HG03139 (cell line): ENCODE measurements around the gene TGM3.

ENCODE experiments used
- ATAC-seq: cut with Tn5 transposase; IDR thresholded peaks from one replicate; pipeline ENCODE4 v1.9.1; 2021; ENCODE audit not compliant: unreplicated experiment

Gene TGM3

GRCh38 chr20:2283706-2284423 is 11.9 kb upstream of the TGM3 start:
- no peak for ATAC-seq

DNA sequence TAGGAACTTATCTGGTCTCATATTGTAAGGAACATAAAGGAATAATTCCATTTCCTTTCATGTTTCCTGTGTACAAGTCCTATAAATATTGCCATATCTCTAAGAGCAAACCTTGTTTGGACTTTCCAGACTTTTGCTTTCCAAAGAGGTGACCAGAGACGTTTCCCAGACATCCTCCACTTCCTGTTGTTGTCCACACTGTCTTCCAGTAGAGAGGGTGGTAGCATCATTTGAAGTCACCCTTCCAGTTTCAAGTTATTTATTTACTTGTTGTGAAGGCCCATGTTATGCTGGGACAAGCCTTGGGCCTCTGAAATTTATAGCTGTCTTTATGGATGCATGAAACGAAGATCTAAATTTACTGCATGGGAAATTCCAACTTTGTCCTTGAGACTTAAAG is 10.6 kb upstream of the TGM3 start:
- no peak for ATAC-seq

DNA sequence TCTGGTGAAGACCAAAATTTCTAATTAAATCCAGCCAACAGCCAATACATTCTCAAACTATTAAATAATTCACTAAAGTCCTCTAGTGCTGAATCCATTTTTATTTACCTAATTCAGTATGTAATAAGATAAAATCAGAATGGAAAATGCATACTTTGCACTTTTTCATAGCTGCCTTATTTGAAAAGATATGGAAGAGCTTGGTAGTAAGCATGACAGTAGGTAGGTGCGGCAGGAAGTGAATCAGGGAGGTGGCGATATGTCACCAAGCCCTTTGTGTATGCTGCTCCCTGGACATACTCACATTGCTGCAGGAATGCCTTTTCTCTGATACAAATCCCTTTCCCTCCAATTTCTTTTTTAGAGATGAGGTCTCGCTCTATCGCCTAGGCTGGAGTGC is 10.2 kb upstream of the TGM3 start:
- no peak for ATAC-seq

DNA sequence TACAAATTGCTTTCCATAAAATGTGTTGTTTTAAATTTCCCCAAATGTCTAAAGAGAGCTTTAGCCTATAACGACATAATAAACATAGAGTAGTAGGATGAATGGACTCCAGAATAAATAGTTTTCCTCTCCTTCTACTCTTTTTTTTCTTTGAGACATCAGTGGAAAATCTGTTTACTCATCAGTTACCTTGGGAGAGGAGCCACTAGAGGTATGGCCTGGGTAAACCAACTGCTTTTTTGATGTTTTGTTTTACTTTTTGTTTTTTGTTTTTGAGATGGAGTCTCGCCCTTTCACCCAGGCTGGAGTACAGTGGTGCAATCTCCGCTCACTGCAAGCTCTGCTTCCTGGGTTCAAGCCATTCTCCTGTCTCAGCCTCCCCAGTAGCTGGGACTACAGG is 8.3 kb upstream of the TGM3 start:
- no peak for ATAC-seq

DNA sequence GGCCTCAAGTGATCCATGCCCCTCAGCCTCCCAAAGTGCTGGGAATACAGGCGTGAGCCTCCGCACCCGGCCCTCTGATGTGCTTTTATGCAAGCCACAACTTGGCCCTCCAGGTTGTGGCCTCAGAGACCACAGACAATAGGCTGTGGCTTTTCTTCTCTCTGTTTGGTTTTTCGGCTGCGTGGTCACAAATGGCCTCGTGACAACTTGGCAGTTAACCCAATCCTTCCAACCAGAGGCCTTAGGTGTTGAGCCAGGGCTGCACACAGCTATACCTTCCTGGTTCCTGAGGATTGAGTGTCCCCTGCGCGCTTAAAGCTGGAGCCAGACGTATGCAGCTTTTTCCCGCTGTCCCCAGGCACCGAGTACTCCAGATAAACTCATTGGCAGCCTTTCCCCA is 6.3 kb upstream of the TGM3 start:
- peak; percentile 29 for ATAC-seq

- ATAC-seq, result no peak
These were observed 5.3 kb upstream of the TGM3 start for GRCh38 chr20:2290486-2290885.

- ATAC-seq, result no peak
These were observed 3.2 kb upstream of the TGM3 start for GRCh38 chr20:2292416-2293110.

- ATAC-seq, result no peak
These were observed 2.3 kb upstream of the TGM3 start for GRCh38 chr20:2293486-2293885.

DNA sequence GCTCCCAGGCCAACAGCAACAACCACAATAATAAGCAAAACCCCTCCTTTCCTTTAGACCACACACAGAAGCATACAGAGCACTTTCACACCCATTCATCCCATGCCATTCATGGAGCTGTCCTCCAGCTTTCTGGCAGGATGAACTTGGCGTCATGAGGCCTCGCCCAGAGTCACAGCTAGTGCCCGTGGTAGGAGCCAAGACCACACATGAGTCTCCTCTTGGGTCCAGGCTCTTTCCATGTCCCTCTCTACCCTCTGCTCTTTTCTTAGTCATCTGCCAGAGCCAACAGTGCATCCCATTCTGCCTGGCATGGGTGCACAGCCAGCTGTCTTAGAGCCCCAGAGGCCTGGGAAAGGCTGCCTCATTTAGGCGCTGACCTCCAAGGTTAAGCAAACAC is 1.8 kb upstream of the TGM3 start:
- ATAC-seq, result no peak

GRCh38 chr20:2295286-2295685 is 515 bp upstream of the TGM3 start:
- no peak for ATAC-seq

DNA sequence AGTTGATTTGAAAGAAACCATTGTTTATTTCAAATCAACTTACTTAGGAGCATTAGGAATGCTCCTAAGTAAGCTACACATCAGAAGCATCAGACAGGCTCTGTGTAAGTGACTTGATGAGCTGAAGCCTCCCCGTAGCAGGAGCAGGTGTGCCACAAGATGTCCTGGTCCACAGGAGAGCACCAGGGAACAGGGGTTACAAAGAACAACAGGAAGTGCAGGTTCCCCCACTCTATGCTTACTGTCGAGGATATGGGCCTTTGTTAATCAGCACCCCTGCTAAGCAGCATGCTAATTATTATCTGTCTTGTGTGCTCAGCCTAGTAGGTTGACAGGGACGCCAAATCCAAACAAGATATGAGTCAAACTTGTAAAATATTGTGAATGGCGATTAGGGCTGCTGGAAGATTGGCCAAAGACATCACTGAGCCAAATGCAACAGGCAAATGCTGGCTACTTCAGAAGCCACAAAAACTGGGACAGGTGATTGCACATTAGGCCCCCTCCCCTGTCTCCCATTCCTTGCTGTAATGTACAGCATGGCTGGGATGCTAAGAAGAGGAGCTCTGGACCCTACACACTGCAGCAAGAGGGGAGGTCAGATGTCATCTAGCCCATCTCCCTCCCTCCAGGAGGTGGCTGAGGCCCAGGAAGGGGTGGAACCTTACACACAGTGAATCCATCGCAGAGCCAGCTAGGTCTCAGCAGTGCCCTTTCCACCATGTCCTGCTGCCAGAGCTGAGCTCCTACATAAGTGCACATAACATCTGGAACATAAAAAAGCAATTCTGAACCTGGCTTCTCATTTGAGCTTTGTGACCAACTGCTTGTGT is 939 bp downstream of the TGM3 start:
- ATAC-seq, result no peak

- no peak for ATAC-seq
These were observed 1.5 kb downstream of the TGM3 start for GRCh38 chr20:2297357-2297728.

- ATAC-seq, result no peak
These were observed 2.3 kb downstream of the TGM3 start for GRCh38 chr20:2298116-2298515.

GRCh38 chr20:2298701-2299100 is 2.9 kb downstream of the TGM3 start:
- no peak for ATAC-seq

DNA sequence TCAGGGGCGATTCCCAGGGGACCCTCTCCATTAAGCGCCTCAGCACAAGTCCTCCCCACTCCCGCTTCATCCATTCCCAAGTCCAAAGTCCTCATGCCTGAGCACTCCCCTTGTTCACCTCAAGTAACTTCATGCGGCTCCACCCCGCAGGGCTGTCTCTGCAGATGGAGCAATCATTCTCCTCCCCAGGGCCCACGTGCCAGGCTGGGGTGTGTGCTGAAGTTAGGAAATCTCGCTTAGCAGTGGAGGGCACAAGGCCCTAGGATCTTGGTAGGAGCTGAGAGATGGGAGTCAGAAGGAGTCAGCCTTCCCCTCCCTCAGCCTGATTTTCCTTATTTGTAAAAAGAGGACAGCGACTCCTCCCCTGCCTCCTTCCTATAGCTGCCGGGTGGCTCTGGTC is 3.5 kb downstream of the TGM3 start:
- no peak for ATAC-seq

GRCh38 chr20:2300002-2300401 is 4.2 kb downstream of the TGM3 start:
- ATAC-seq, result no peak

DNA sequence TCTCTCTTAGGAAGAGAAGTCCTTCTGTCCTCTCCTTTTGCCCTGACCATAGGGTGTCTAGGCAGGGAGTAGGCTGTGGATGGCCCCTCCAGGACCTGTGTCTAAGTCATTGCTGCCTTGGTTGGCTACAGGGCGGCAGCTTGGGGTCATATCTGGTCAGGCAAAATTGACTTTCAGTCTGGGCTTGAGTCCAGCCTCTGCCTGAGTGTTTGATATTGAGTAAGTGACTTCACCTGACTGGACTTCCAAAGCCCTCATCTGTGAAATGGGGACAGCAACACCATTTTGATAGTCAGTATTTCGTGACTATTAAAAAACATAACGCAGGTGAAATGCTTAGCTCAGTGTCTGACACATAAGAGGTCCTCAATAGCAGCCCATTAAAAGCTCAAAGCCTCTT is 4.6 kb downstream of the TGM3 start:
- no peak for ATAC-seq

DNA sequence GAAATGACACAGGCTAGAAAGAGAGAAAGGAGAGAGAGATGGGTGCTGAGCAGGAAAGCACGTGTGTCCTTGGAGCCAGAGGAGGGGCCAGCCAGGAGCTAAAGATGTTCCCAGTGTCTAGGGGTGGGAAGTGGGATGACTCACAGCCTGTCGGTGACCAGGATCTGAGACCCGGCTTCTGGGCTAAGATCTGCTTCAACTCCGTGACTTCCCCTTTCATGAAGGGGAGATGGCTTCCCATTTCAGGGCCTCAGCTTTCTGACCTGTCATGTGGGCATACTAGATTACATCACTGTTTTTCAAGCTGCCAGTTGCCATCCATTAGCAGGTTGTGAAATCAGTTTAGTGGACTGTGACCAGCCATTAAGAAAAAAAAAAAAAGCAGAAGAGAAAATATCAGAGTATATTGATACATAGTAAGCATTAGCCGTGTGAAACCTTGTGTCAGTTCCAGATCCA is 5.4 kb downstream of the TGM3 start:
- peak; percentile 64 for ATAC-seq

DNA sequence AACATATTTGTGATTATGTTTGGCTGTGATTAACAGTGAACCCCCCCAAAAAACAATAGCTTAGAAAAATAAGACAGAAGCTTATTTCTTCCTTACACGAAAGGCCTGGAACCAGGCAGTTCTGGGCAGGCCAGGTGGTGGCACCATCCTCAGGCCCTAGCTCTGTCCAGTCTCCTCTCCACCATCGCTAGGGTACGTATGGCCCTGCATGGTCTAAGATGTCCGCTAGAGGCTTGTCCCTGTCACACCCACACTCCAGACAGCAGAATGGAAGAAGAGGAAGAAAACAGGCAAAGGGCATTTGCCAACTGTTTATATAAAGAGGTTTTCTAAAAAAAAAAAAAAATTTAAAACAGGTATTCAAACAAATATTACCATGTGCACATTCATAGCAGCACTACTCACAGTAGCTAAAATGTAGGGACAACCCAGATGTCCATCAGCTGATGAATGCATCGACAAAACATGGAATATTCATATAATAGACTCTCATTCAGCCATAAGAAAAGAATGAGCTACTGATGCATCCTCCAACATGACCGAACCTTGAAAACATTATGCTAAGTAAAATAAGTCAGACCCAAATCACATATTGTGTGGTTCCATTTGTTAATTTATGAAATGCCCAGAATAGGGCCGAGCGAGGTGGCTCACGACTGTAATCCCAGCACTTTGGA is 6.7 kb downstream of the TGM3 start:
- no peak for ATAC-seq

GRCh38 chr20:2303673-2304072 is 7.9 kb downstream of the TGM3 start:
- no peak for ATAC-seq

- no peak for ATAC-seq
These were observed 8.4 kb downstream of the TGM3 start for GRCh38 chr20:2304180-2304579.
